ENCODE measurements around the gene ABLIM1. TPM values are rescaled to one million over a fixed set of nuclear protein-coding genes. Genes with fewer than 3 reads are reported as not detected.

ABLIM1 gene
- total RNA-seq, 2 experiments from 2014 or later: 137 to 149 TPM

- no peaks in the 10 kb centered on the region for H3K36me3 Mint-ChIP-seq
- peaks cover 1% of the 10 kb centered on the region for H3K9me3 Mint-ChIP-seq
- POLR2A ChIA-PET: no interaction called here
- H3K27me3 Mint-ChIP-seq: peaks cover 3% of the 10 kb centered on the region
- ATAC-seq (ENCODE audit: low read depth): no peak
- H3K27ac Mint-ChIP-seq: no peak overlapping the region
- peaks cover 6% of the 10 kb centered on the region for H3K4me1 Mint-ChIP-seq
- no peak for DNase-seq
- no peak overlapping the region for H3K4me3 Mint-ChIP-seq
These were observed 42.0 kb downstream of the ABLIM1 start for GRCh38 chr10:114616103-114616502.

GRCh38 chr10:114615600-114616007, 42.5 kb downstream of the ABLIM1 start:
- peaks cover 6% of the 10 kb centered on the region for H3K4me1 Mint-ChIP-seq
- no peak for DNase-seq
- peak overlapping the region; percentile 10 for H3K27ac Mint-ChIP-seq
- peak; percentile 76 for ATAC-seq (ENCODE audit: low read depth)
- H3K27me3 Mint-ChIP-seq: peaks cover 3% of the 10 kb centered on the region
- peak overlapping the region; percentile 6 for H3K4me3 Mint-ChIP-seq
- POLR2A ChIA-PET: no interaction called here
- H3K36me3 Mint-ChIP-seq: no peaks in the 10 kb centered on the region
- H3K9me3 Mint-ChIP-seq: peaks cover 1% of the 10 kb centered on the region

- Mint-ChIP-seq H3K9me3 (peaks cover 1% of the 10 kb centered on the region), H3K27me3 (peaks cover 3% of the 10 kb centered on the region), H3K27ac (no peak overlapping the region), H3K4me3 (no peak overlapping the region), H3K4me1 (peaks cover 6% of the 10 kb centered on the region), H3K36me3 (no peaks in the 10 kb centered on the region)
- POLR2A ChIA-PET: no interaction called here
- no peak for DNase-seq
- no peak for ATAC-seq (ENCODE audit: low read depth)
These were observed 44.7 kb downstream of the ABLIM1 start for GRCh38 chr10:114613237-114613979.

DNA sequence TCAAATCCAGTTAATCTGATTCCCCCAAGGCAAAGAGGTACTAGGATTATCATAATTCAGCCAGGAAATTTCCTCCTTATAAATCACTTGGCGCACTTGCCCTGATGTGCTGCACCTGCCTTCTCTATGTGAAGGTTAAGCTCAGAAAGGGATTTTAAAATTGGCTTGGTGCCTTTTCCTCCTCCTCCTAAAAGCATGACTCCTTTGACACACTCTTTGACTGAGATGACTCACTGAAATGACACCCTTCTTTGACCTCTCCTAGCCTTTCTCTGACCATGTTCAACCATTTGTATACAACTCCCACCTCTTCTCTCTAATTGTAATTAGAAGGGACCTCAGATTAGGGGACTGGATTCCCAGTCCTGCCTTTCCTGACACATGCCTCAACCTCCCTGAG, 46.5 kb downstream of the ABLIM1 start:
- ATAC-seq (ENCODE audit: low read depth): no peak
- DNase-seq: no peak
- no peaks in the 10 kb centered on the region for H3K36me3 Mint-ChIP-seq
- no peak overlapping the region for H3K4me3 Mint-ChIP-seq
- peaks cover 5% of the 10 kb centered on the region for H3K4me1 Mint-ChIP-seq
- peaks cover 3% of the 10 kb centered on the region for H3K27me3 Mint-ChIP-seq
- peaks cover 1% of the 10 kb centered on the region for H3K9me3 Mint-ChIP-seq
- POLR2A ChIA-PET: no interaction called here
- no peak overlapping the region for H3K27ac Mint-ChIP-seq

GRCh38 chr10:114609518-114610426, 48.3 kb downstream of the ABLIM1 start:
- Mint-ChIP-seq H3K4me3 (no peak overlapping the region), H3K4me1 (no peaks in the 10 kb centered on the region), H3K36me3 (no peaks in the 10 kb centered on the region), H3K9me3 (peaks cover 1% of the 10 kb centered on the region), H3K27me3 (peaks cover 3% of the 10 kb centered on the region), H3K27ac (no peak overlapping the region)
- ATAC-seq (ENCODE audit: low read depth) (no peak), DNase-seq (no peak)
- POLR2A ChIA-PET: no interaction called here

GRCh38 chr10:114607358-114607998, 50.6 kb downstream of the ABLIM1 start:
- Mint-ChIP-seq H3K9me3 (no peaks in the 10 kb centered on the region), H3K4me1 (peaks cover 2% of the 10 kb centered on the region), H3K4me3 (no peak overlapping the region), H3K27ac (no peak overlapping the region), H3K36me3 (no peaks in the 10 kb centered on the region), H3K27me3 (peaks cover 3% of the 10 kb centered on the region)
- POLR2A ChIA-PET: no interaction called here
- no peak for ATAC-seq (ENCODE audit: low read depth)
- no peak for DNase-seq

- POLR2A ChIA-PET: no interaction called here
- H3K27ac Mint-ChIP-seq: no peak overlapping the region
- ATAC-seq (ENCODE audit: low read depth): no peak
- H3K9me3 Mint-ChIP-seq: no peaks in the 10 kb centered on the region
- no peaks in the 10 kb centered on the region for H3K27me3 Mint-ChIP-seq
- peaks cover 2% of the 10 kb centered on the region for H3K4me1 Mint-ChIP-seq
- no peak for DNase-seq
- no peak overlapping the region for H3K4me3 Mint-ChIP-seq
- H3K36me3 Mint-ChIP-seq: no peaks in the 10 kb centered on the region
These were observed 52.8 kb downstream of the ABLIM1 start for GRCh38 chr10:114605155-114605797.

DNA sequence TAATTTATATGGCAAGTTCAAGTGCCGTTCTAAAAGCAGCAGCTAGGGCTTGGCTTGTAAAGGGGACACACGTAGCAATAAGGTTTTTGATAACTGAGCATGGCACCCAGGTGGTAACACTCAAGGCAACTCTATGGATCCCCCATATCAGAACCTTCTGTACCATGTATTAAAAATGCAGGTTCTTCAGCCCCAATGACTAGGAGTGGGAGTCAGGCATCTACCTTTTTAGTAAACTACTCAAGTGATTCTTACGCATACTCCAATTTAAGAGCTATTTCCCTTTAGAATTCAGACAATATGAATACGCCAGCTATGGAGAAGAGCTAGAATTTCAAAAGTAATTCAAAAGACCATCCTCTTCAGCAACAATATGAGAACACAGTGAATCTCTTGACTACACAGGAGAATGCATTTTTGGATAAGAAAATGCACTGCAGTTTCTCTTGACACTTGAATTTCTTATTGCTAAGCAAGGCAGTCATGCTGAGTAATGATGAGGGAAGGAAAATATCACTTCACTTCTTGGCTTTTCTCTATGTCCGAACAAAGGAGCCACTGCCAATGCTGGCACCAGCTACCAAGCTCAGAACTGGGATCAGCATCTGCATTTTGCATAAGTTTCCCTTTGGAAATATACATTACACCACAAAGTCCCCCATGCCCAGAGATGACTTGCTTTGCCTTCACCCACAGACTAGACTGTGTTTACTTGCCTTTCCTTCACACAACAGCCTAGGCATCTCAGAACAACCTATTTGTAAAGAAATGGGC, 53.5 kb downstream of the ABLIM1 start:
- POLR2A ChIA-PET: no interaction called here
- Mint-ChIP-seq H3K9me3 (no peaks in the 10 kb centered on the region), H3K36me3 (no peaks in the 10 kb centered on the region), H3K27ac (no peak overlapping the region), H3K27me3 (no peaks in the 10 kb centered on the region), H3K4me3 (no peak overlapping the region), H3K4me1 (peaks cover 2% of the 10 kb centered on the region)
- DNase-seq (no peak), ATAC-seq (ENCODE audit: low read depth) (no peak)

DNA sequence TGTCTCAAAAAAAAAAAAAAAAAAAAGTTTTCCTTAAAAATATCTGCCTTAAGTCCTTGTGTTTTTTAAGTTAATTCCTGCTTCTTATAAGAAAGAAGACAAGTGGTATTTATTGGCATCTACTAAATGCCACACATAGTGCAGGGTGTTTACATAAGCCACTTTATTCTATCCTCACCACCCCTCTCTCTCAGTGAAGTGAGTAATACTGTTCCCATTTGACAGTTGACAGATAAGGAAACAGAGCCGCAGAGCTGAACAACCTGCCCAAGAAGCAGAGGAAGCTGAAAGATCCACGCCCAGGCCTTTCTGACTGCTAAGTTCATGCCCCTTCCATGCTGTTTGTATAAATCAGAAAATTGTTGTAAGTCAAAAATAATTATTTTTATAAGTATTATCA, 54.1 kb downstream of the ABLIM1 start:
- POLR2A ChIA-PET: no interaction called here
- peaks cover 2% of the 10 kb centered on the region for H3K4me1 Mint-ChIP-seq
- no peak overlapping the region for H3K27ac Mint-ChIP-seq

GRCh38 chr10:114603303-114603702, 54.8 kb downstream of the ABLIM1 start:
- ATAC-seq (ENCODE audit: low read depth) (no peak), DNase-seq (no peak)
- no peak overlapping the region for H3K4me3 Mint-ChIP-seq
- no peak overlapping the region for H3K27ac Mint-ChIP-seq
- H3K36me3 Mint-ChIP-seq: no peaks in the 10 kb centered on the region
- POLR2A ChIA-PET: no interaction called here
- H3K27me3 Mint-ChIP-seq: no peaks in the 10 kb centered on the region
- no peaks in the 10 kb centered on the region for H3K9me3 Mint-ChIP-seq
- peaks cover 2% of the 10 kb centered on the region for H3K4me1 Mint-ChIP-seq

More for the DNA sequence above, 54.1 kb downstream of the ABLIM1 start:
- Mint-ChIP-seq H3K9me3 (no peaks in the 10 kb centered on the region), H3K27me3 (no peaks in the 10 kb centered on the region), H3K36me3 (no peaks in the 10 kb centered on the region), H3K4me3 (no peak overlapping the region)
- DNase-seq (no peak), ATAC-seq (ENCODE audit: low read depth) (no peak)

GRCh38 chr10:114600057-114600456, 58.0 kb downstream of the ABLIM1 start:
- Mint-ChIP-seq H3K4me1 (peaks cover 2% of the 10 kb centered on the region), H3K27ac (no peak overlapping the region), H3K4me3 (no peak overlapping the region), H3K36me3 (no peaks in the 10 kb centered on the region), H3K9me3 (no peaks in the 10 kb centered on the region), H3K27me3 (peaks cover 4% of the 10 kb centered on the region)
- POLR2A ChIA-PET: no interaction called here
- no peak for ATAC-seq (ENCODE audit: low read depth)
- DNase-seq: no peak

DNA sequence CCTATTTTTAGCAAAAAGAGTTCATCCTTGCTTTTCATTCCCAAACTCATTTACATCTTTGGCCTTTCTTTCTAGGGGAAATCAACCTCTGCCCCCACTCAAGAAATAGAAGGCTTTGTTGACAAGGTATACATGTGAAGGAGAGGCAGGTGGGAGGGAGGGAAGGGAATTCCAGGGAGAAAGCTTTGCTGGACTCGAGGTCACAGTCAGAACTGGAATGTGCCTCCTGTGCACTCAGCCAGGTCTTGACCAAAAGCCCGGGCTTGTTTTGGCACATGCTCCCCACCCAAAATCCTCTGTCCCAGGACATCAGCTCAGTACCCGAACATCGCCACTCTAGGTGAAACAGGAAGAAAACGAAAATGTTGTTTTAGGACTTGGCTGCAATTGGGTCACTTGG, 61.3 kb downstream of the ABLIM1 start:
- Mint-ChIP-seq H3K4me3 (no peak overlapping the region), H3K4me1 (no peaks in the 10 kb centered on the region), H3K36me3 (no peaks in the 10 kb centered on the region), H3K27ac (no peak overlapping the region), H3K27me3 (peaks cover 17% of the 10 kb centered on the region), H3K9me3 (peaks cover 3% of the 10 kb centered on the region)
- no peak for DNase-seq
- POLR2A ChIA-PET: no interaction called here
- ATAC-seq (ENCODE audit: low read depth): no peak

All from activated naive CD8-positive, alpha-beta T cell treated with anti-CD3 and anti-CD28 coated beads, Interleukin-2, amount 10 ng/mL, durations not matched to agents 7 days and 5 days (primary cell).